ENCODE measurements around the gene VPS37B.
A peak's percentile ranks its signal among the peaks of the same experiment; 100 is the strongest.
"Not testable (repeated sequence)": the region's sequence is repeated elsewhere in the genome, so short reads cannot be mapped to it uniquely, and the experiment has no call there.

The VPS37B gene

GRCh38 chr12:122905258-122905657 lies 9.3 kb upstream of the VPS37B start:
- DNase-seq, result not testable (repeated sequence)

- DNase-seq, result no peak
Measured at GRCh38 chr12:122903693-122904034, 7.7 kb upstream of the VPS37B start.

DNA sequence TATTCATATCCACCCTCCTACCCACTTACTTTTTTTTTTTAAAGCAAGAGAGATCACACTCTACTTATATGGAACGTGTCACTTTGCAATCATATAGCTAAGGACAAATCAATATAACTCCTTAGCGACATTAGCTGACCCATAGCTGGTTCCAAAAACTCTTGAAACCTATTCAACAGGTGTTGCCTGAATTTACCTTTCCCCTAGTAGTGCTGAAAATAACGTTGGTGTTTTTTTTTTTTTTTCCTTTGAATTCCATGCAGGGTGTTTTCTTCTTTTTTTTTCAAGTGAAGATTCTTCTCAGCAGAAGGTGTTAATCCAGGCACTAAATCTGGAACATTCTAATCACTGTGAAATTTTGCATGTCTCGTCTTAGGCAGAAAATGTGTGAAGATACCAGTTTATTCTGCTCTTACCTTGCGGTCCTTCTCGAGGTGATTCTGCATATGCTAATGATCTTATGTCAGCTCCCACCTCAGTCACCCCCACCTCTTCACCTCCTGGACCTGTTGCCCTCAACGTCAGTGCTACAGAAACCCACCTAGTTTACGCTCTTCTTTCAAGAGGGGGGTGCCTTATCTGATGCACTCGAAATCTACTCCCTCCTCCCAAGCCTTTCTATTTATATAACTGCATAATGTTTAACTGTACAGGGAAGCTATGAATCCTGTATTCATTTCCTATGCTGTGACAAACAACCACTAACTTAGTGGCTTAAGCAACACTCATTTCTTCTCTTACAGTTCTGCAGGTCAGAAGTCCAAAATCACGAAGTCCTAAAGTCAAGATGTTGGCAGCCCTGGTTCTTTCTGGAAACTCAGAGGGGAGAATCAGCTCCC lies 7.1 kb upstream of the VPS37B start:
- no peak for DNase-seq

DNA sequence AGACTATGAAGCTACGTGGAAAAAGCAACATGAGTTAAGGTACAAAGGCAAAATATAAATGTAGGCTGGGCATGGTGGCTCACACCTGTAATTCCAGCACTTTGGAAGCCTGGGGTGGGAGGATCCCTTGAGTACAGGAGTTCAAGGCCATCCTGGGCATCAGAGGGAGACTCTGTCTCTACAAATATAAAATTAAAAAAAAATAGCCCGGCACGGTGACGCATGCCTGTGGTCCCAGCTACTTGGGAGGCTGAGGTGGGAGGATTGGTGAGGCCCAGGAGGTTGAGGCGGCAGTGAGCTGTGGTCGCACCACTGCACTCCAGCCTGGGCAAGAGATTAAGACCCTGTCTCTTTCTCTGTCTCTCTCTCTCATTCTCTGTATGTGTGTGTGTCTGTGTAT lies 4.0 kb upstream of the VPS37B start:
- DNase-seq, result no peak

DNA sequence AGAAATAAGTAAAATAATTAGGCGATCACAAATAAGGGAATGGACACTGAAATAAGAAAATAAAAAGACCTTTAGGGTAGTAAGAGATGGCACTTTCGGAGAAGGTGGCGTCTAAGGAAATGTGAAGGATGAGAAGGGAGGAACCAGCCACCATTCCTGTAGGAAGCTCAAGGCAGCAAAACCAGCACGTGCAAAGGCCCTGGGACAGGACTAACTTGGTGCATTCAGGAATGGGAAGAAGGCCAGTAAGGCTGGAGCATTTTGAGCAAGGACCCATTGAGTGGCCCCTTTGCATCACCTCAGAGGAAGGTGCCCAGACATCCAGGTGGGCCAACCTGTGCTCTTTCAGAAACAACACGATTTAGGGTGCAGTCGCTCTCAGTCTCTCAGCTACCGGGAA lies 738 bp upstream of the VPS37B start:
- no peak for DNase-seq

- DNase-seq, result peak in 2 of 3 donors; percentile 29 to 39
Measured at GRCh38 chr12:122895320-122895703, 612 bp downstream of the VPS37B start.

DNA sequence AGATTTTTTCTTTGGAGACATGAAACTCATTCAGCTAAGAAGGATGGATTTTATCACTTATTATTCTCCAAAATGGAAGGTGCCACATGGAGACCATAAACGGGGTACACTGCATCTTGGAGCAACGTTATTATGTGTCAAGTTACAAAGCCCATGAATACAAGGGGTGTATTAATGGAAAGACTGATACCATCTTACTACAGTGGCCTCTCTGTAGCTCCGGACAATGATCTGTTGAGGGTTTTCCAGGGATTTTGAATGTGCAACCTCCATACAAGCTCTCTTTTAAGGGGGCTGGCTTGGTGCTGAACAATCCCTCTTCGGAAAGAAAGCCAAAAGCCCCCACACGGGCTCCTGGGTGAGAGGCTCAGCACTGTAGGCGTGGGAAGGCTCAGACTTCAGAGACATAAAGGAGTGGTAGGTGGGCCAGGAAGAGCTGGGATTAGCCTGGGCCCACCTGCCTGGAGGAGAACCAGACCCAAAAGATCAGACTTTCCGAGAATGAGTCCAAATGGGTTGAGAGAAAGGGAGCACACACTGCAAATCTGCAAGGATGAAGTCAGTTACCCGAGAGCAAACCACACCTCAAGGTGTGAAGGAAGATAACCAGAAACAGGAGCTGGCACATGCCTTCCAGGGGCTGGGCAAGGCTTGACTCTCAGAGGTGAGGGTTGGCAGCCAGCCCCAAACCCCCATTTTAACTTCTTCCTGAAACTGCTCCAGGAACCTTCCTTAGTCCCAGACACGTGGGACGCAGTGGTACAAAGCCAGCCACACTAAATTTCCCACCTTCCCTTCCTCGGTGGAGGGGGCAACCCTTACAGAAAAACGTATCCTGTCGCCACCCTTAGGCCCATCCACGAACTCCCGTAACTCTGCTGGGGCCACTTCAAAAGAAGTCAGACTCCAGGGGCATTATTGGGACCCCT lies 1.5 kb downstream of the VPS37B start:
- no peak for DNase-seq

DNA sequence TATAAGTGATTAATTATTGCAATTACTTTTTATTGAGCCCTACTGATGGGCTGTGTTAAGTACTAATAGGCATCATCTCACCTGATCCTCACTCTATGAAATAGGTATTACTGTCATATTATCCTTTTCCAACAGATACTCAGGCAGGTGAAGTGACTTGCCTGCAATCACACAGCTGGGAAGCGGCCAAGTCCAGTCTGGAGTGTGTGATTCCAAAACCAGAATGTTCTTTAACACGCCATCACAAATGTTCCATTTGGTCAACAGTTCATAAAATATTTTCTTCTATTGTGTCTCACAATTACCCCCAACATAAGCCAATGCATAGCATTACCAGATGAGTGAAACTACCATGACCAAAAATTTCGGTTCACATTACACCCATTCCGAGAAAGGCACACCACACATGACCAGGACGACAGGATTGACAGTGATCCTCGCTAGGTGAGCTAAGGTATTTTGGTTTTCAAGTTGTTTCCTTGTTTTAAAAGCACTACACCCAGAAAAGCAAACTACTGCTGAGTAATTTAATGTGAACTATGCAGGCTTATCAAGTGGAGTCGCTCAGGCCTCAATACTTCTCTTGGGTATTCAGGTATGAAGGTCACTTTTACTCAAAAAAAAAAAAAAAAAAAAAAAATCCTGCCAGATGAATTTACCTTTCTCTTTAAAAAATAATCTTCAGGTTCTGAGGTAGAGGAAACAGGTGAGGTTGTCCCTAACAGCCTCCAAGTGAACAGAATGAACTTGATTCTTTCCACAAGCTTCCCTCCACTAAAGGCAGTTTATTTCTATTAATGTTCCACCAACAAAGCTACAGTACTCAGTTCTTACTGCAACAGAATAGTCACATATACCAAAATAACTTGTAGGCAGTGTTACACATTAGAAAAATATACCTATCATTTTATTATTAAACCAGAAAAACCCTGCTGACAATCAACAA lies 2.4 kb downstream of the VPS37B start:
- DNase-seq, result no peak

DNA sequence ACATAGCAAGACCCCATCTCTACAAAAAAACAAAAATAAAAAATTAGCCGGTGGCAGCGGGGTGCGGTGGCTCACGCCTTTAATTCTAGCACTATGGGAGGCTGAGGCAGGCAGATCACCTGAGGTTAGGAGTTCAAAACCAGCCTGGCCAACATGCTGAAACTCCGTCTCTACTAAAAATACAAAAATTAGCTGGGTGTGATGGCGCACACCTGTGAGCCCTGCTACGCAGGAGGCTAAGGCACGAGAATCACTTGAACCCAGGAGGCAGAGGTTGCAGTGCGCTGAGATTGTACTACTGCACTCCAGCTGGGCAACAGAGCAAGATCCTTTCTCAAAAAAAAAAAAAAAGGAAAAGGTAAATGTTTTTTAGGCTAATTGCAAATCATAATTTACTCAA lies 3.2 kb downstream of the VPS37B start:
- DNase-seq, result not testable (repeated sequence)

DNA sequence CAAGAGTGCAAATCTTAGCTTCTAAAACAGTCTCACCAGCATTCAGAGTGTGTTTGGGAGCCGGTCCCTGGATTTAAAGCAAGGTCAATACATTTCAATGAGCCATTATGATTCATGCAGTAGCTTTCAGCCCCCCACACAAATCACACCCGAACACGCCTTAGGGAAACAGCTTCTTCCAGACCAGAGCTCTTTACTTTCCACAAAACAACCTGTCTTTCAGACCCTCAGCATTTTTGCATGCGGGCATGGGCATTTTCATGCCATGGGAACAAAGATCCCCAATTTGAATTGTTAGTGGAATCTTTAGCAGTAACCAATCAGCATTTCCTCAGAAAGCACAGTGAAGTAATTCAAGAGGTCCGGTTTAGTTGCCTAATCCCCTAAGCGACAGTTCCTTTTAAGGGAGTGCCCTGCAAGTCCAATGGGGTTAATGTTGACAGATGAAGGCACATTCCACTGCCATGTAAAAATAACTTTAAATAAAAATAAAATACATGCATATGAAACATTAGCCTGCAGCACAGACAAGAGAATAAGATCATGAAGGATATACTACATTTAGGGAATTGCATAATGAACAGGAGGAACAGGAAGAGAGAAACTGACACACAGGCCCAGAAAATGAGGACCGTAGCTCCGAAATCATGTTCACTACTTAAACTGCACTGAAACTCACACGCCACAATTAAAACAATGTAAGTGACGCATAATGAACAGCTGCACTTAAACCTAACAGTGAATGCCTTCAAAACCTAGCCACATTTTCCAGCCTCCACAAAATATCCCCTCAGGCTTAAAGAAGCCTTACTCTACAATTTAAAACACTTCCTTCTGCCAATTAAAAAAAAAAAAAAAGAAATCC lies 4.0 kb downstream of the VPS37B start:
- DNase-seq, result peak; percentile 54 to 74 (median 67)

- DNase-seq, result no peak
Measured at GRCh38 chr12:122889761-122890520, 6.0 kb downstream of the VPS37B start.

GRCh38 chr12:122888232-122888752 lies 7.6 kb downstream of the VPS37B start:
- DNase-seq, result peak; percentile 68 to 87 (median 84)

GRCh38 chr12:122887819-122888212 lies 8.1 kb downstream of the VPS37B start:
- no peak for DNase-seq

DNA sequence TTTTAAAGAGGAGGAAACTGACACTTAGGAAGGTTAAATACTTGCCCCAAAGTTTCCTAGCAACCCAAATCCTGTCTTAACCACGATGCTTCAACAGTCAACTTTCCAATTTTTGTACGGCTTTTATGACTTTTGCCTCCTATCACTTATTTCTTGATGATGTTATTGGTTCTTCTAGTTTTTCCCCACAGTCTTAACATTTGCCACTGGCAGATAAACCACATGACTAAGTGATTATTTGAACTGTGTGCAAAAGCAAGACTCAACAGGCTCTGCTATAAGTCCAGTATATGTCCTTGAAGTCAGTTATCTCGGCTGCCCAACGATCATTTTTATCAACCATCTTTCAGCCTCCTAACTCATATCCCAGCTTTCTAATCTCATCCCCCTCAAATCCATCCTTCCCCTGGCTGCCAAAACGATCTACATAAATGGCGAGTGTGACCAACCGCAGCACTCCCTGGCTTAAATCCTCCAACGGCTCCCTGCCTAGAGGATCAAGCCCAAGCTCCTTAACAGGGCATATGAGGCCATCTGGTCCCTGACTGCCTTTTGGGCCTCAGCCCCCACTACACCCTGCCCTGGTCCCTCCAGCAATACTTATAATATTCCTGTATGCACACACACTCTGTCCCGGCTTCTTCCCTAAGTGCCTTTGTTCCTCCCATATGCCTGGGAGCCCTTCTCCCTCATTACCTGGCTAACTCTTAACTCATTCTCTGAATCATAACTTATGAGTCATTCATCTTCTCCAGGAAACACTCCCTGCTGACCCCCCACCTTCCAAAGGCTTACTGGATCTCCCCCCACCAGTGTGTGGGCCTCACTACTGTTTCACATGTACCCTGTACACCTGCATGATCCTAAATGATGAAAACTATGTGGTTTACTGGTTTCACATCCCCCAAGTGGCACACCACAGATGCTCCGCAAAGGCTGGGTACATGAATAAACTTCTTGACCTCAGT lies 8.8 kb downstream of the VPS37B start:
- peak in 1 of 3 donors; percentile 28 for DNase-seq

GRCh38 chr12:122886161-122886560 lies 9.8 kb downstream of the VPS37B start:
- DNase-seq, result no peak

DNA sequence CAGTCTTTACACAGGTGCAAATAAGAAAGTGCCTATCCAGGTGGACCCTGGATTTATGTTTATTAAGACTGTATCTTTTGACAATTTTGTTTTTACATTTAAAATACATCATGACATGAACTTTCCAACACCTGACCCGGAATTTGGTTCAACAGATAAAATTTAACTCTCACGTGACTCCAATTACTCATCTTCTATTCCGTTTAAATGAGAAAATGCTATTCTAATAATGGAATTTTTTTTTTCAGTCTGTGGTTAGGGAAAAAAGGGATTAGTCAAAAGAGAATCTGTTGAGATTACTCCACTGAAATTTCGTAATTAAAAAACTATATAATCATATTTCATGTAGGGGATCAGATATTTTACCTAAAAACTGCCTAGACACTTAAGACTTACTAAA lies 11.1 kb downstream of the VPS37B start:
- peak; percentile 46 to 84 (median 83) for DNase-seq

DNA sequence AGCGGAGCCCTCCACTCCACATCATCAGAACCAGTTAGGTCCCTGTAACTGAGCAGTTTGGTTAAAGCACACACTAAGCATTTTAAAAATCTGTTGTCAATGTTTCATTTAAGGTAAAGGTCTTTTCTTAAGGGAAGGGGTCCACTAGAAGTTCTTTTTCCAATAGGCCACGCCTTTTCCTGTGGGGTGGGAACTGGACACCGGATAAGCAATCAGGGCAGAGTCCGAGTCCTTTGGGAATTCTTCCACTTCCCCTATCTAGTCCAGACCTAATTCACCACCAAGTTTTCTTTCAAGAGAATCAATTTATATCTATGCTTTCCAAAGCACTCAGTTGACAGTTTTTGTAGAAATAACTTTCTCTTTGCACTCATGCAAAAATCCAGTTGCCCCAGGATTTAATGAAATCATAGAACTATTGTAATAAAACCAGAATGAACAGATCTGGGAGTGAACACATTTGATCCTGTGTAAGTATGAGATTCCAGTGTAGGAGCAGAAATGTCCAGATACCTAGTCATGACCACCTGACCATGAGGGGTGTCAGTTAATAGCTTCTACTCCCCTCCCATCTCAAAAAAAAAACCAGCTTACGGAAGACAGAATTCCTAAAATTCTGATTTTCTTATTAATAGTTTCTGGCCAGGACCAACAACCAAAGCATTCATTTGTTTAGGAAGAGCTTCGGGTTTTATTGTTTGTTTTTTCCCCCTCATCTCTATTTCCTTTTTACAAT lies 11.7 kb downstream of the VPS37B start:
- DNase-seq, result no peak

DNA sequence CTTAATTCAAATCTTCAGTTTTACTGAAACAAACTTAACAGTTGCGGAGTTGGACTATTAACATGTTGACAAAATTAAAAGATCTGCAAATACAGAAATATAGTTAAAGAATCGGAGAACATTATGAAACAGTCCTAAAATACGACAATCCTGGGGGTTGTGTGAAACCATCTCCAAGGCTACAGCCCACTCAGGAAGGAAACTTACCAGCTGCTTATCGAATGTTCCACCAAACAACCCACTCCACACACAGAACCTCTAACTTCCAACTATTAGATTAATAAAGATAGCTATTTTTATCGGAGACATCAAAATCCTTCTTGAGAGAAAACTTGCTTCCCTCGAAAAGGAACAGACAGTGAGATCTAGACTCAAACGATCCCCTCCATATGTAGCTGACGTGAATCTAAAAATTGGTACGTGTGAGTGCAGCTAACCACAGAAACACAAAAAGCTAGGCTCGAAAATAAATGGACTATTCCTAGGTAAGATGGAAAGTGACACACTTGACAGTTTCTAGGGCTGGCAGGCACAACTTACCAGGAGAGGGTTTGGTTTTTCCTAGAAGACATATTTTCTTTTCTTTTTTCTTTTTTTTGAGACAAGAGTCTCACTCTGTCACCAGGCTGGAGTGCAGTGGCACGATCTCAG lies 12.9 kb downstream of the VPS37B start:
- DNase-seq, result no peak

Data from suppressor macrophage treated with lipopolysaccharide for 1 hour (primary cell).